IPS-18a (cell line): ENCODE results near the gene VPS36.

Experiments
- H3K27ac ChIP-seq: one replicate; pipeline ENCODE4 v1.5.1; 2013; ENCODE audit warnings: low read length
- H3K27me3 ChIP-seq: one replicate; pipeline ENCODE4 v1.6.1; 2013; ENCODE audit warnings: mild to moderate bottlenecking, low read length; ENCODE audit not compliant: control insufficient read depth, insufficient read depth
- H3K36me3 ChIP-seq: one replicate; pipeline ENCODE4 v1.6.1; 2013; ENCODE audit warnings: low read depth, low read length; ENCODE audit not compliant: control insufficient read depth
- H3K4me1 ChIP-seq: one replicate; pipeline ENCODE4 v1.6.1; 2013; ENCODE audit warnings: low read depth, low read length; ENCODE audit not compliant: control insufficient read depth
- H3K4me3 ChIP-seq: one replicate; pipeline ENCODE4 v1.5.1; 2013; ENCODE audit warnings: low read length
- H3K9ac ChIP-seq: one replicate; pipeline ENCODE4 v1.6.1; 2013; ENCODE audit warnings: mild to moderate bottlenecking, low read length, moderate library complexity
- H3K9me3 ChIP-seq: one replicate; pipeline ENCODE4 v1.6.1; 2013; ENCODE audit warnings: low read depth, low read length; ENCODE audit not compliant: control insufficient read depth

Gene VPS36

DNA sequence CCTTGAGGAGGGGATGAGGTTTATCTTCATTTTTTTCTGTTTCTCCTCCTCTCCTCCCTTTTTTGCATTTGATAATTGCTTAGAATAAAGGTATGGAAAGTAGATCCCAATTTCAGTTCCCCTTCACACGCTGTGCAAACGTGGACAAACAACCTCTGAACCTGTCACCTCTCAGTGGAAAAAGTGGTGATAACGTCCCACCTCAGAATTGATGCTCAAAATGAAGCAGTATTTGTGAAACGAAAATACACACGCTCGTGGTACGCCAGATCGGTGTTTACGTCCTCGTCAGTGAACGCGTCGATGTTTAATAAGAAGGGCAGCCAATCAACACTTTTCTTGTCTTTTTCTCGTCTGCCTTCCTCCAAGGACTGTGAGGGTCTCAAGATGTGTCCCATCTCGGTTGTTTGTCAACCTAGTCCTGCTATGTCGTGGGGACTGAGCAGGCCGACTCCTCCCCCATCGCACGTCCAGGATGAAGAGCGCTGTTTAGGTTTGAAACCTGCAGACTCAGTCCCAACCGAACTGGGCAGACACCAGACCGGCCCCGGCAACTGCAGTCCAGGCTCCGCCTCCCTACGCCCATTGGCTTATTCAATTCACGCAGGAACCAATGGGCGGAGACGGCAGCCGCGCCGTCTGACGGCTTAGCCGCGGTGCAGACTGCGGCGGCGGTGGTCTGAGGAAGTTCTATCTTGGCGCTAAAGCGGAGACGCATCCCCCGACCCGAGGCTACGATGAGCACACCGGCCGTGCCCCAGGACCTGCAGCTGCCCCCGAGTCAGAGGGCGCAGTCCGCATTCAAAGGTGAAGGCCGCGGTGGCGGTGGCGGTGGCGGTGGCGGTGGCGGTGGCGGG is 4.6 kb upstream of the VPS36 start, which contains the start of gene CKAP2:
Gene CKAP2, plus strand, starts transcription at position 659 of the 857 bp plus-strand sequence. Its CDS starts 79 bp downstream, at position 738.
- Histone ChIP-seq H3K27ac (peak within 1 kb of the TSS; percentile 5), H3K27me3 (no peaks in the 10 kb centered on the region), H3K9ac (peak within 1 kb of the TSS; percentile 94), H3K4me1 (peaks cover 11% of the 10 kb centered on the region), H3K4me3 (peak within 1 kb of the TSS; percentile 85), H3K36me3 (peaks cover 30% of the 10 kb centered on the region), H3K9me3 (no peaks in the 10 kb centered on the region)

DNA sequence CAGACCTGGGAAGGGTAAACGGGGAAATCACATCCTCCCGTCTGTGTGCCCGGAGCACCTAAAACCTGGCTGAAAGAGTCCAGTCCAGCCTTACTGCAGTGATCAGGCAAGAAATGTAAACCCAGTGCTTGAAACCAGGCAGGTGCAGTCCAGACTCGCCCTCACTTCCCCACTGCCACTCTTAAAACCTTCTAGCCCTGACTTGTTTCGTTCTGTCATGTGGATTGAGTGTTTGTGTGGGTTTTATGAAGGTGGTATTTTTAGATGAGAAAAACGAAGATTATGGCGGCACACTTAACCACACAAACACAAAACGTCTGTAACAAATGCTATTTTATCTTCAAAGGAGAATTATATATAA is 4.0 kb upstream of the VPS36 start:
- Histone ChIP-seq H3K27me3 (no peaks in the 10 kb centered on the region), H3K9me3 (no peaks in the 10 kb centered on the region), H3K9ac (no peak overlapping the region), H3K36me3 (peaks cover 25% of the 10 kb centered on the region), H3K4me3 (peak overlapping the region; percentile 85), H3K4me1 (peaks cover 11% of the 10 kb centered on the region), H3K27ac (no peak overlapping the region)

DNA sequence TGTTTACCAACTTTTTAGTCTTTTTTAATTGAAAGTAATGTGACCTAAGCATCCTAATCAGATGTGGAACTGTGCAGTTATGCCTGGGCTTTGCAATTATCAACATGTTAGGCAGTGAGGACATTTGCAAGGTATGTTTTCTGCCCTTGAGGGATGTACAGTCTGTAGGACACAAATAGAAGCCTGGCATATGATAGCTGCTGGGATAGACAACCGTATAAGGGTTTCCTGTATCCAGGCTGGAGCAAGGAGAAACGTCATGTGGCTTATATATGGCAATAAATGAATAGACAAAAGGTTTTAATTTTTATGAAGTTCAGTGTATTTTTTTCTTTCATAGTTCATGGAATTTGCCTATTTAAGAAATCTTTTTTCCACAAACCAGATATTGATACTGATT is 2.0 kb upstream of the VPS36 start:
- Histone ChIP-seq H3K4me3 (no peak overlapping the region), H3K27me3 (no peaks in the 10 kb centered on the region), H3K36me3 (peaks cover 10% of the 10 kb centered on the region), H3K4me1 (peaks cover 11% of the 10 kb centered on the region), H3K9me3 (no peaks in the 10 kb centered on the region), H3K27ac (no peak overlapping the region), H3K9ac (no peak overlapping the region)

DNA sequence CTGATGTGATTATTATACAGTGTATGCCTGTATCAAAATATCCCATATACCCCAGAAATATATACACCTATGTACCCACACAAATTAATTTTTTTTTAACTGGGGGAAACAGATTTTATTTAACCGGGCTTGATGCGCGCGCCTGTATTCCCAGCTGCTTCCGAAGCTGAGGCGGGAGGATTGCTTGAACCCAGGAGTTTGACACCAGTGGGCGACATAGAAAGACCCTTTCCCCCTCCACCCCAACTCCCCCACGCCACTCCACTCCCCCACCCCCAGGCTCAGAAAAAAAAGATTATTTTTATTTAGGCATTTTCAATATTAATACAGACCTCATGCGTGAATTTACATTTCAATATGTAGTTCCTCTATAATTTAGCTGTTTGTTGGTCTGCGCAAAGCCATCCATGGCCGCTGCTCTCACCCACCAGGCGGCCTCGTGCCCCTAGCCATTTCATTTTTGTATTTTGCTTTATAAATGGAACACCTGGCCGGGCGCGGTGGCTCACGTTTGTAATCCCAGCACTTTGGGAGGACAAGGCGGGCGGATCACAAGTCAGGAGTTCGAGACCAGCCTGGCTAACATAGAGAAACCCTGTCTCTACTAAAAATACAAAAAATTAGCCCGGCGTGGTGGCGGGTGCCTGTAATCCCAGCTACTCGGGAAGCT is 836 bp upstream of the VPS36 start:
- H3K9ac ChIP-seq: no peak overlapping the region

DNA sequence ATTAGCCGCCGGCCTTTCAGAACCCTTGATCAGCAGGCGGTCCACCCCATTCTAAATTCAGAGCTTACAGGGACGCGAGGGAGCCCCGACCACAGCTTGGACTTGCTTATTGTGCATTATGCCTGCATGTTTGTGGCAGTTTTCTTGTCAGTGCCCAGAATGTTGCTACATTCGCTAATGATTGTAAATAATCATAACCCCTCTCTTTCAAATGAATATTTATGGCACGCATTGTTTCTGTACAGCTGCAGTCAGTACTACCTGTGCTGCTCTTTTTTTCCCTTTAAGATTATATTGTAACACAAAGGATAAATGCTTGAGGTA is 321 bp upstream of the VPS36 start:
- no peaks in the 10 kb centered on the region for H3K9me3 ChIP-seq
- H3K27ac ChIP-seq: no peak overlapping the region
- H3K9ac ChIP-seq: no peak overlapping the region
- H3K27me3 ChIP-seq: no peaks in the 10 kb centered on the region
- peak overlapping the region; percentile 37 for H3K4me3 ChIP-seq
- no peaks in the 10 kb centered on the region for H3K36me3 ChIP-seq
- peaks cover 4% of the 10 kb centered on the region for H3K4me1 ChIP-seq

More for the DNA sequence above, 836 bp upstream of the VPS36 start:
- peak overlapping the region; percentile 37 for H3K4me3 ChIP-seq
- H3K27me3 ChIP-seq: no peaks in the 10 kb centered on the region
- no peaks in the 10 kb centered on the region for H3K9me3 ChIP-seq
- H3K36me3 ChIP-seq: no peaks in the 10 kb centered on the region
- H3K27ac ChIP-seq: no peak overlapping the region
- peaks cover 6% of the 10 kb centered on the region for H3K4me1 ChIP-seq

DNA sequence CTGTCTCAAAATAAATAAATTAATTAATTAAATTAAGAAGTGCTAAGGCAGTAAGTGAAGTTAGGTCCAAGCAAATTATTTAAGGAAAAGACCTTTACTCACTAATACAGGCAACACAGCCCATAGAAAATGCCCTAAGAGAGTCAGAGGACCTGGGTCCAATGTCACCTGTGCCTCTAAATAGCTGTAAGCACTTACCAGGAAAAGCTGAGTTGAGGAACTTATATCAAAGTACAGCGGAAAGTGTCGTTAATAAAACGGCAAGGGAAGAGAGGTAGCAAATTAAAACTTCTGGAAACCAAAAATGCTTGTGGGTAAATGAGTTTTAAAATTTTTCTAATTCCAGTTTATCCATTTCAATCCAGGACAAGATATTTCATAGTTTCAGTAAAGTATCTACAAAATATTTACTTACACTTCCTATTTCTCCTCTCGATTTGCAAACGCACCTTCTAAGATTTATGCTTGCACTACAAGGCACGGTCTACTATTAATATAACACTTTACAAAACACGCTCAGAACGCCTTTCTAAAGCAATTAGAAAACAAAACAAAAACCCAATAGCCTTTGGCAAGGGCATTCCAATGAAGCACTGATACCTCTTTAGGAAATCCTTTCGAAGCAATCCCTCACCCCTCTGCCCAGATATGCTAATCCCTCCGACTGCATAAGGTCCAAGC is 963 bp downstream of the VPS36 start:
- Histone ChIP-seq H3K27me3 (no peaks in the 10 kb centered on the region), H3K9me3 (no peaks in the 10 kb centered on the region), H3K9ac (peak overlapping the region; percentile 82), H3K36me3 (peaks cover 3% of the 10 kb centered on the region), H3K27ac (peak overlapping the region; percentile 53), H3K4me3 (peak overlapping the region; percentile 92), H3K4me1 (peaks cover 4% of the 10 kb centered on the region)

DNA sequence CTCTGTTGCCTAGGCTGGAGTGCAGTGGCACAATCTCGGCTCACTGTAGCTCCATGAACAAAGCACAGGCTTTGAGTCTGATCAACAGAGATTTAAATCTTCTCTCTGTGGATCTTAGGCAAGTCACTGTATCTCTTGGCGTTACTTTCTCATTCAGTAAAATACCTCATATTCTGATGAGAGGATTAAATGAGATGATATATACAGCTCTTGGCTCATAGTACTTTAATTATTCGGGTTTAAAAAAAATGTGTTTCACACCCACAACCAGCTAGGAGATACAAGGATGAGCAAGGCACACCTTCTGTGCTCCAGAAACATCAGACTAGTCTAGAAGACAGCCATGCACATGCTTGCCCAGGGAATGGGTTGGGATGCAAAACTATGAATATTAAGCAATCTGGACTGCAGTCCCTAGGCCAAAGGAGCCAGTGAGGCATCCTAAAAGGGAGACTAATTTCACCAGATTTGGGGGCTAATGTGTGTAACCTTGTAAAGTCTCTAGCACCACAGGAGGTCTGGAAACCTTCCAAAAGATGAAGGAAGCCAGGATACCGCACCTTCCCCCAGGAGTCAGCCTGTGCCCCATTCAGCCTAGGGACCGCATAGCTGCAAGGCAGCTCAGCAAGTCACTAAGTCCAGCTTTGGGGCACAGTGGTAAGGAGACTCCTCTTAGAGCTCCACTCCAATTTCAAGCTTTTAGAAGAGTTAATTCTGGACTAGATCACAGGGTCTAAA is 2.5 kb downstream of the VPS36 start:
- no peaks in the 10 kb centered on the region for H3K27me3 ChIP-seq
- H3K36me3 ChIP-seq: peaks cover 3% of the 10 kb centered on the region
- H3K27ac ChIP-seq: no peak overlapping the region
- no peak overlapping the region for H3K4me3 ChIP-seq
- H3K9ac ChIP-seq: no peak overlapping the region
- no peaks in the 10 kb centered on the region for H3K9me3 ChIP-seq
- peaks cover 4% of the 10 kb centered on the region for H3K4me1 ChIP-seq

DNA sequence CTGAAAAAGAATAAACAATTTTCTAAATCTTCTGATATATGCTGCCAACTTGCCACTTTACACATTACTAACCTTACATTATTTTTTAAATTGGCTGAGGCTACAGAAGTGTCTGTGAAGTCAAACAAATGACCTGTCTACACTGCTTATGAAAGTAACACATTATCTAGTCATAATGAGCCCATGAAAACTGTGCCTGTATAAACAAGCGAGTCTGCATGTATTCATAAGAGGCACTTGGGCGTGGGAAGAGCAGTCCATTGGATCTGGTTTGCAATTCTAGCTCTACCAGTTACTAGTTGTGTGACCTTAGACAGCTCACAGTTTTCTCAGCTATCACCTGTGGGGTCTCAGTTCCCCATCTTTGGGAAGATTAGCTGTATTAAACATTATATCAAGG is 3.1 kb downstream of the VPS36 start:
- no peaks in the 10 kb centered on the region for H3K9me3 ChIP-seq

DNA sequence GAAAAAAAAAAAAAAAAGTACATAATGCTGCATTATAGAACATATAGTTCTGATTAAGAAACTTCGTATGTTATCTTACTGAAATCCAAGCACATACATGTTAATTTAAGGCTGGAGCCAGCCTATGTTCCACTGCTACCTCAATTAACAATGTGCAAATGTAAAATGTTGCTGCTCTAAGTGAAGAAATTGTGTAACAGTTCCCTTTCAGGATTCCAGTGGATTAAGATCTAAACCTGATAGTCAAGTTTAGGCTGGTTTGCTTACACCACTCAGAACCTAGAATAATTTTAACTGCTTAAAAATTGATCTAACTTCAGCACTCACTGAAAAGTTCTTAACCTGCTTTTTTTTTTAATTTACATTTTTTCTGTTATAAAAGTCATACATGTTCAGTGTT is 4.2 kb downstream of the VPS36 start:
- Histone ChIP-seq H3K9ac (no peak overlapping the region), H3K27me3 (no peaks in the 10 kb centered on the region), H3K36me3 (peaks cover 3% of the 10 kb centered on the region), H3K4me1 (peaks cover 4% of the 10 kb centered on the region), H3K9me3 (no peaks in the 10 kb centered on the region), H3K27ac (no peak overlapping the region), H3K4me3 (no peak overlapping the region)

More for the DNA sequence above, 3.1 kb downstream of the VPS36 start:
- Histone ChIP-seq H3K4me1 (peaks cover 4% of the 10 kb centered on the region), H3K36me3 (peaks cover 3% of the 10 kb centered on the region), H3K27ac (no peak overlapping the region), H3K27me3 (no peaks in the 10 kb centered on the region), H3K9ac (no peak overlapping the region), H3K4me3 (no peak overlapping the region)

DNA sequence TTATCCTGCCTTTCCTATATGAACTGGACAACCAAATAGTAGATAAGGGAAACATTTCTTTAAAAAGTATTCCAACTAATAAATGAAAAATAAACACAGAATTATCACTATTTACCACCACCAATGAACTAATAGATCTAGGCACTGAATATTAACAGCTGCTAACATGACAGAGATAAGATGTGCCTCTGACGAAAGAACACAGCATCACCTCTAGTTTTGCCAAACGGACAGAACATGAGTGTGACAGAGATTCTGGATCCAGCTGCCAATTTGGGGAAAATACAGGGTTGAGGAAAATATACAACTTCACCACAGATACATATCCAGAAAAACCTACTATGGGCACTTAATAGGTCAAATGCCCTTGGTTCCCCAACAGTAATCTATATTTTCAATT is 18.0 kb downstream of the VPS36 start:
- Histone ChIP-seq H3K27ac (no peak overlapping the region), H3K4me1 (no peaks in the 10 kb centered on the region), H3K36me3 (peaks cover 46% of the 10 kb centered on the region), H3K4me3 (no peak overlapping the region), H3K9me3 (no peaks in the 10 kb centered on the region), H3K27me3 (no peaks in the 10 kb centered on the region), H3K9ac (no peak overlapping the region)

DNA sequence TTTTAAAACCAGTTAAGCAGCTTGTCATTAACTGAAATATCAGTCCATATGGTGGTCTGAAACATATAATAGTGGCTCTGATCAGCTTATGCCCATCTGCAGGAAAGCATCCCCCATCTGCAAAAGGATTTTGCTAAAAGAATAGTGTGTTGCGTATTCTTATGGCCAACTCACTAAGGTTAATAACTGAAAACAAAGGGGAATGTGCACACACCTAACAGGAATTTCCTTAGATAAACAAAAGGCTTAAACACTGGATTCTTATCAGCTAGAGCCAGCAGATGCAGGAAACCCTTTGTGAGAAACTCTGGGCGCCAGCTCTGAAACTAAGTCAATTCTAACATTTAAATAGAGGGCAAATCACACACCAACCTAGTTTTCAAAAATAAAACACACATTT is 22.1 kb downstream of the VPS36 start:
- Histone ChIP-seq H3K9ac (no peak overlapping the region), H3K27ac (no peak overlapping the region), H3K36me3 (peaks cover 32% of the 10 kb centered on the region)

More for the DNA sequence above, 22.1 kb downstream of the VPS36 start:
- H3K27me3 ChIP-seq: no peaks in the 10 kb centered on the region
- H3K4me1 ChIP-seq: no peaks in the 10 kb centered on the region
- no peak overlapping the region for H3K4me3 ChIP-seq
- H3K9me3 ChIP-seq: no peaks in the 10 kb centered on the region
